Spleen (tissue), 7 donors: ENCODE measurements around the gene USP54.

Source experiments
- CTCF ChIP-seq, 11 experiments: fragments of 200-600 bp in 7 of 11; fragments of 450-650 bp in 4 of 11; sonication (generic) in 4 of 11; IDR thresholded peaks in 8 of 11; conservative IDR thresholded peaks in 3 of 11; 1 replicate in 7 of 11; 2 replicates in 4 of 11; pipeline versions ENCODE4 v1.4.0 to v1.8.0; 2016 to 2021; ENCODE audit warnings: antibody characterized with exemption in 11 of 11, inconsistent platforms in 4 of 11, mild to moderate bottlenecking in 1 of 11
- POLR2A ChIP-seq, 3 donors: fragments of 450-650 bp; IDR thresholded peaks; one replicate each; pipeline ENCODE4 v1.5.1; 2017; ENCODE audit warnings: antibody characterized with exemption in 3 of 3, mild to moderate bottlenecking in 1 of 3
- POLR2AphosphoS5 ChIP-seq, 3 donors: sonication (generic); formaldehyde crosslinking; IDR thresholded peaks; one replicate each; pipeline ENCODE4 v1.5.1; 2017; ENCODE audit warnings: antibody characterized with exemption in 3 of 3
- donor health status: DM: no; HTN: no; CAD: no; lungs with moderate emphysema.
- donor health status: DM: no; HTN: no; CAD: no.
- donor health status: DM: no; HTN: no; CAD: no.

GRCh38 chr10:73559590-73559989, 31.6 kb downstream of the USP54 start:
- no peak for TF ChIP-seq POLR2A (IDR thresholded peaks at IDR 0.05)
- no peak for TF ChIP-seq CTCF (IDR thresholded peaks at IDR 0.05 in 8 of 11, conservative IDR thresholded peaks at IDR 0.05 in 3 of 11)
- TF ChIP-seq POLR2AphosphoS5 (IDR thresholded peaks at IDR 0.05): no peak
